Cortex of kidney (tissue), 1 donor: ENCODE results near the gene H2AZ2.
"Not testable (repeated sequence)": the region's sequence is repeated elsewhere in the genome, so short reads cannot be mapped to it uniquely, and the experiment has no call there.

Experiments
- DNase-seq: peaks from one replicate; lab custom pipeline; 2025; lab: John Stamatoyannopoulos, UW

H2AZ2 gene

DNA sequence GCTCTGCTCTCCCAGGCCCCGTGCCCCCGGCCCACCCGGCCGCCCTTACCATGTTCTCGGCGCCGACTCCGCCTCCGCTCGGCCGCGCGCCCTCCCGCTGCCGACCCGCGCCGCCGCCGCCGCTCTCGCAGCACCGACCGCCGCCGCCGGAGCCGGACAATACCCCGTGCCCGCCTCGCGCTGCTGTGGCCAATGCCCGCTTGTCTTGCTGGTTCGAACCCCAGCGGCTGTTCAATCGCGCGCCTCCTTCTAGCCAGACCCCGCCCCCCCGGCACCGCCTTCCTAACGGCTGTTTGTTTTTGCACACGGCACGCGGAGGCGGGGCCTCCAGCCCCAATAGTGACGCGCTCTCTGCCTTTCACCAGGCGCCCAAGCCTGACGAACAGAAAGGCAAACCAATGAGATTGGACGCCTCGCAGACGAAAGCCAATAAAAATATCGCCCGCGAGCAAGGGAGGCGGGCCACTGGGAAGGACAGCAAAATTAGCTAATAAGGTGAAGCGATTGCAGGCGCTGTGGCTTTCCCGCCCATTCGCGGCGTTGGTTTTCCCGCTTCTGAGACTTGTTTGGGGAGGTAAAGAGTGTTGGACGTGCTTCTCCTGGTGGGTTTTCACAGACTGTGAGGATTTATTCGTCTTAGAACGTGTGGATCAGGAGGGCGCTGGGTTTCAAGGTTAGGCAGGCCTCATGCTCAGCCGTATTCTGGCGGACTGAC, at the start of gene H2AZ2:
Gene H2AZ2 (minus strand): TSS at position 168 of the 715 bp plus-strand sequence. CDS start 116 bp downstream, at position 52.
- peak; percentile 75 for DNase-seq

DNA sequence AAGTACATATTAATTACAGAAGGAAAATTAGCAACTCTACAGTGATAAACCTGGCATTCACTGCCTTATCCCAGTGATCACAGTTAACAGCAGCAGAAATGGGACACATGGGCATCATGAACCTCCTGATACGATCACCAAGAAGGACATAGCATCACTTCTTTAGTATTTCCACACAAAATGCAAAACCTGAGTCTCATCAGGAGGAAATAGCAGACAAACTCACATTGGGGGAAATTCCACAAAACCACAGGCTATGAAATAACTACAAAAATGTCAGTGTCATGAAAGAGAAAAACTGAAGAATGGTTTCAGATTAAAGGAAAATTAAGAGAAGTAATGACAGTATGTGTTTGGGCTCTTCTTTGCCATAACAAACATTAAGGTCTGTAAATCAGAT, 49.4 kb upstream of the H2AZ2 start:
- no peak for DNase-seq

DNA sequence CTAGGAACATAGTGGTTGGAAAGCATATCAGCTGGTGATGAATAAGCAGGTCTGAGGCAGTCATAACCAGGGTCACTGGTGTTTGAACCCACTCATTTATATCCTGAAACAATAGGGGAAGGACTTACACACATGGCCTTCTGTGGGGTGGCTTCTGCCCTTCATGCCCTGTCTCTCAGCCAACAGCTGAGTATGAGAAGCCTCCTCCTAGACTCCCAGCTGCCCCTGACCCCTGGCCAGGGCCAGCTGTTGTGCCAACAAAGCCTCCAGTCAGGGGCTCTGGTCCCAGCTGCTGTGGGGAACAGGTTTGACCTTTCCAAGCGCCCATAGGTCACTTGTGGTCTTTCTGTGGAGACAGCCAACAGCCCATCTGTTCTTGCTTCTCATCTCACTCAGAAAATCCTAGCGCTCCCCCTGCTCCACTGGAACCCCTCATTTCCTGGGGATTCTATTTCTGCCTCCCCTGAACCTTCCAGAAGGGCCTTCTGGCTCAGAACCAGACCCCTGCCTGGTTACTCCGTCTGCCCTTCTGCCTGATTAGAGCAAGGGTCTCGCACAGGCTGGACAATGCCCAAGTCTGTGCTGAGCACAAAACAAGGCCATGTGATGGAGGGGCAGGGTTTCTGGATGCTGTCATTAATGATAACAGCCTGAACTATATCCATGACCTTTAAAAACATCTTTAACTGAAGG, 47.1 kb upstream of the H2AZ2 start:
- no peak for DNase-seq

DNA sequence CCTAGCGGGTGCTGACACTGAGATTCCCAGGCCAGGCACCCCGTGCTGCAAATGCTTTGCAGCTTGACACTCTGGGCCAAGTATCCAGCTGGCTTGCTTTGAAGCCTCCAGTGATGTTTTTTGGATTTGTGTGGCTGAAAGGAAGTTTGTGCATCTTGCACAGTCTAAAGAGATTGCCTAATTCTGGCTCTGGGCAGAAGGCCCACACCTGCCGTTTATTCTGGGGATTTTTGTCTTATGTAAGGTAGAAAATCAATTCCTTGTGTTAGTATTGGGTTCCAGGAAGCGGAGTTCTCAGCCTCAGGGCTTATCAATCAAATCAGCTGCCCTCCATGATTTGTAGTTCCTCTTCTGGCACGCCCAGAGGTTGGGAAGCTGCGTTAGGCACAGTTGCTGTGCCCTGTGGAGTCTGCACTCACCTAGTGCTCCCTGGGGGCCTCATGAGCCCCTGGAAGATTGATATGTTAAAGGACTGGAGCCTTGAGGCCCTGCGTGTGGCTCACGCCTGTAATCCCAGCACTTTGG, 45.9 kb upstream of the H2AZ2 start:
- no peak for DNase-seq

DNA sequence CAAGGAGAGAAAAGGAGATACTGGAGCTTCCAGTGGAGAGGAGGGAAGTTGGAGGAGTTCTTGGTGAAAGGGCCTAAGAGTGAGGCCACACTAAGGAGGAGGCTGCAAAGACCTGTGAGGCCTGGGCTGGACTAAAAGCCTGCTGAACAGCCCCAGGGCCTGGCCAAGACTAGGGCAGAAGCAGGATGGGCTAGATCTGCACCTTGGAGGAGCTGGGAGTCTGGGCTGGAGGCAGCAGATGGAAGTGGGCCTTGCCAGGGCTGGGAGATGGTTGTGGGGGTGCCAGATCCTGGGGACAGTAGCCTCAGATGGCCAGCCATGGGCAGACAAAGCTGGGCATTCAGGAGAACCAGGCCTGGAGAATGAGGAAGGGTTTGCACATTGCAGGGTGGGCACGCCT, 43.9 kb upstream of the H2AZ2 start:
- no peak for DNase-seq

DNA sequence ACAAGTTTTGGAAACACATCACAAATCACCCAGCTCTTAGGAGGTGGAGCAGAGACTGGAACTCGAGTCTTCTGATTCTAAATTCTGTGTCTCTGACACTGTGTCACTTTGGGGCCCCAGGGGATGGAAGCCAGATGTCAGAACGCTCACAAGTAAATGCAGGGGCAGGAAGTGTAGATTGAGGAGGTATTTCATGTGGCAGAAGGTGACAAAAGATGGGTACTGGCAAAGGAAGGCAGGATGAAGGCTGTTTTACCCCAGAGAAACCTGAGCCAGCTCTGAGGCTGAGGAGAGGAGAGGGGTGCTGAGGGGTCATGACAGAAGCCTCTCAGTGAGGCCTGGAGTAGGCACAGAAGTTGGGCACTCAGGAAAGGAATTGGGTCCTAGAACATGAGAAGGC, 43.5 kb upstream of the H2AZ2 start:
- no peak for DNase-seq

DNA sequence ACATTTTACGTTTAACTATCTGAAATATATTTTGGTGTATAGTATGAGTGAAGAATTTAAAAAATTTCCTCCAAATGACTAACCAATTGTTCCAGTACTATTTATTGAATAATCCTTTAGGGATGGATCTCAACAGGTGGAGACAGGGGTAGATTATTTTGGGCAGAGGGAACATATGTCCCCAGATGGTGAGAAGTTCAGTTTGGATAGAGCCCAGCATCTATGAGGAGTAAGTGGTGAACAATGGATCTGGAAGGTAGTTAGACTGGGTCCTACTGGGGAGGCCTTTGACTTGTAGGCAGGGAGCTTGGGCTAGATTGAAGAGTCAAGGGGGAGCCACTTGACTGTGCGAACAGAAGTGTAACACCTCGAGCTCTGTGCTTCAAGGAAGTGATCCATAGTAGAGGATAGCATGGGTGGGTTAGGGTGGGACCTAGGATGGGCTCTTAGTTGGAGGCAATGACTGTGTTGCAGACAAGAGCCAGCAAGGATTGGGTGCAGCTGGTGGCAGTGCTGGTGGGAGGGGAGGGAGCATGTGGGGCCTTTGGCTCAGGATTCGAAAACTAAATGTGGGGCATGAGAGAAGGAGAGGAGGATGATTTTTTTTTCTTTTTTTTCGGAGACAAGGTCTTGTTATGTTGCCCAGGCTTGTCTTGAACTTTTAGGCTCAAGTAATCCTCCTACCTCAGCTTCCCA, 41.3 kb upstream of the H2AZ2 start:
- DNase-seq = no peak

DNA sequence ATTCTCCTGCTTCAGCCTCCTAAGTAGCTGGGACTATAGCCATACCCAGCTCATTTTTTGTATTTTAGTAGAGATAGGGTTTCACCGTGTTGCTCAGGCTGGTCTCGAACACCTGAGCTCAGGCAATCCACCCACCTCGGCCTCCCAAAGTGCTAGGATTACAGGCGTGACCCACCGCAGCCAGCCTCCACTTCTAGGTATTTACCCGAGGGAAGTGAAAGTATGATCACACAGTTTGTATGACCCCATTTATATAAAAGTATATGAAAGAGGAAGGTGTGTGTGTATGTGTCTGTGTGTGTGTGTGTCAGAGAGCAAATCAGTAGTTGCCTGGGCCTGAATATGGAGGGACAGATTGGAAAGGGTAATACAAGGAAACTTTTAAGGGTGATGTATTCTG, 39.4 kb upstream of the H2AZ2 start:
- no peak for DNase-seq

DNA sequence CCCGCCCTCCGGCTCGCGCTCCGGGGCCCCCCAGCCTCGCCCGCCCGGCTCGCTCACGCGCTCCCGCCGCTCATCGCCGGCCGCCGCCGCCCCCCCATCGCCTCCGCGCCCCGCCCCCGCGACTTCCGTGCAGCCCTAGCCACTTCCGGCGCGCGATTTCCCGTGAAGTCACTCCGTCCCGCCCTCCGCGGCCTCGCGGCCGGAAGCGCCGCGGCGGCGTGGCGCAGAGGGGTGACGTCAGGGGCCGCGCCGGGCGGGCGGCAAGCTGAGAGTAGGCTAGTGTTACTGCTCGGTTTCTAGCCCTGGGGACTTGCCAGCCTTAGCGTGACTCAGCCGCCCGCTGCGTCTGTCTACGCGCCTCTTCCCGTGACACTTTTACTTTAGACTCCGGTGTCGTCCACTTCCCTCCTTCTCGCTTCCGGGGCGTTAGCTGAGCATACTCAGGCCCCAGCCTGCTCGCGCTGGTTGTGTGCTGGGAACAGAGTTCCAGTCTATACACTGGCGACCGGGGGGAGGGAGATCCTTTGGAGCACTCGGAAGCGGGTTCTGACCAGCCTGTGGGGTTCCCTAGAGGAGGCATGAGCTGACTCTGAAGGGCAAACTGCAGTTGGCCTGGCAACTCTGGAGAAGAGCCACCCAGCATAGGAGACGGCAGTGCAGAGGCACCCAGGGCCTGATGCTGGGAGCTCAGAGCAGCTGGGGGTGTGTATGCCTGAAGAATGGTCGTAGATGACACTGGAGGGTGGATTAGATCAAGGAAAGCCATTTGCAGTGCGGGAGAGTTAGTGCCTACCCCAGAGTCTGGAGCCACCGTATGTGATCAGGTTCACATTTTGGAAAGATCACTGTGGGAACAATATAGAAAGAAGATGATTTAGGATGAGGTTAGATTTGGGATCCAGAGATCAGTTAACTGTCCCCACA, 37.8 kb upstream of the H2AZ2 start, which contains the start of gene PURB:
Gene PURB (minus strand): TSS at position 137 of the 924 bp plus-strand sequence. CDS start 182 bp downstream, outside the sequence.
- DNase-seq = peak; percentile 54

DNA sequence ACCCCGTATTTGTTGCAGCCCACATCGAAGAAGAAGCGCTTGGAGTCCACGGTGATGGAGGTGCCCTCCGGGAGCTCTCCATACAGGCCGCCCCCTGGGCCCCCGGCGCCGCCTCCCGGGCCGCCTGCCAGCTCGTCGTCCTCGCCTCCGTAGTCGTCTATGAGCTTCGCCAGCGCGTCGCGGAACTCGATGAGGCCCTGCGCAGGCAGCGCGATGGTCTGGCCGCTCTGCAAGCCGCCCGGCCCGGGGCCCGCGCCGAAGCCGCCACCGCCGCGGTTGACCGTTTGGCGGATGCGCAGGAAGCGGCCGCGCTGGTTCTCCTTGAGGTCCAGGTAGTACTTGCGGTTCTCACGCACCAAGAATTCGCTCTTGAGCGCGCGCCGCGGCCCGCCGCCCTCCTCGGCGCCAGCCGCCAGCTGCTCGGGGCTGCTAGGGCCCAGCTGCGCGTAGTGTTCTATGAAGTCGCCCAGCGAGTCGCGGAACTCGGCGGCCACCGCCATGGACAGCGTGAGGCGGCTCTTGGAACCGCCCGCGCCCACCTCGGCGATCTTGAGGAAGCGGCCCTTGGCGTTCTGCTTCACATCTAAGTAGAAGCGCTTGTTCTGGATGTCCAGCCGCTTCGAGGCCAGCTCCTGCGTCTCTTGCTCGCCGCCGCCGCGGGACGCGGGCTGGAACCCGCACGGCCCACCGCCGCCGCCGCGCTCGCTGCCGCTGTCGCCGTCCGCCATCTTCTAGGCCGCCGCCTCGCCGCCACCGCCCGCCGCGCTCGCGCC, 36.9 kb upstream of the H2AZ2 start:
- no peak for DNase-seq

DNA sequence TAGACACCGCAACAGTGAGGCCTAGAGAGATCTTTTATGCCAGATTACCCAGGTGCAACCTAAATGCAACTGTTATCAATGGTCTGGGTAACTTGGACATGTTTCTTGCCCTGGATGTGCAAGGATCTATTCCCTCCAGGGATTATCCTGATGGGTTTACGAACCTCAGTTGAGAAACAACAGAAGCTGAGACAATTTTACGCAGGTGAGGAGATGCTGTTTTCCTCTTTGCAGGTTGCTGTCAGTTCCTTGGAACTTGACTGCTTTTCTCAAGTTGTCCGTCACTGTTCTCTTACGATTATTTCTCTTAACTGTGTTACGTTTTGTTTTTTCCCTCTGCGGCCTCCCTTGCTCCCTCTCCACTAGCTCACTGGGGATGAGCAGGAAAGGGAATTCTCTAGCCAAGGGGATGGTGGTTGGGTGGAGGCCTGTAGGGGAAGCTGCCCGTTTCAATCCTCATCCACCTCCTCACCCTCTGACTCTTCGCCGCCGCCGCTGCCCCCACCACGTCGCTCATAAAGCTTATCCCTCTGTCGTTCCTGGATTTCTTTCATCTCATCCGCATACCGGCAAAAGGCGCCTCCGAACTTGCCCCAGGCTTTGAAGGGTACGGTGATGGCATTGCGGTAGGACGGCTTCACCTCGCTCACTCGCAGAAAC, 36.2 kb upstream of the H2AZ2 start:
- DNase-seq = no peak

DNA sequence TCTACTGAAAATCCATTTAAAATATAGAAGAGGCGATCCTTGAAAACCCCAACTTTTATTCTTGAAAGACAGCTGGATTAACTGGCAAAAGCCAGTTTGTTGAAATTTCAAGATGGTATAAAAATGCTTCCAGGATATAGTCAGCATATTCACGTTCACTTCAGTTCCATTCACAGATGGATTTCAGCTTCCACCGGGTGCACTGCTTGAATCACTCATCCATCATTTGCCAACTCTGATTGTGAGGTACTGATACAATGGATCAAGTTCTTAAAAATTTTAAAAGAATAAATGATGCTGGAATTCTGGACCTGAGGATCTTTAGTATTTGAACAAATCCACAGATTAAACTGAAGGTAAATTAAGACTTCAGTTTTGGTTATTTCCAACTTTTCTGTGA, 35.0 kb upstream of the H2AZ2 start:
- no peak for DNase-seq

DNA sequence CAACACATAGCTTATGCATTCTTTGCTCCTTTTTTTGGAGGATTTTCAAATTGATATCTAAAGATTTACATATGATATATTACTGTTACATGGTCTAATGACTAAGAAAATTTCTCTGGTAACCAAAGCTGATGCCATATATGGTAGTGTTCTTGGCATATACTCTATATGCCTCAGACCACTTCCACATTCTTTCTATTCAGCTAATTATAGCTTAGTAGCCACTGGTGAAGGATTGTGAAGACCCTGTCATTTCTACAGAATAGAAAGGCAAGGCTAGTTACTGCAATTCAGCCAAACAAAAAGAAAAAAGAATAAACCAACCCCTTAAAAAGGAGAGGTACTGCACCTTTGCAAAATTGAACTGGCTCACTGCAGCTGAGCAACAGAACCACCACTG, 33.7 kb upstream of the H2AZ2 start:
- no peak for DNase-seq

DNA sequence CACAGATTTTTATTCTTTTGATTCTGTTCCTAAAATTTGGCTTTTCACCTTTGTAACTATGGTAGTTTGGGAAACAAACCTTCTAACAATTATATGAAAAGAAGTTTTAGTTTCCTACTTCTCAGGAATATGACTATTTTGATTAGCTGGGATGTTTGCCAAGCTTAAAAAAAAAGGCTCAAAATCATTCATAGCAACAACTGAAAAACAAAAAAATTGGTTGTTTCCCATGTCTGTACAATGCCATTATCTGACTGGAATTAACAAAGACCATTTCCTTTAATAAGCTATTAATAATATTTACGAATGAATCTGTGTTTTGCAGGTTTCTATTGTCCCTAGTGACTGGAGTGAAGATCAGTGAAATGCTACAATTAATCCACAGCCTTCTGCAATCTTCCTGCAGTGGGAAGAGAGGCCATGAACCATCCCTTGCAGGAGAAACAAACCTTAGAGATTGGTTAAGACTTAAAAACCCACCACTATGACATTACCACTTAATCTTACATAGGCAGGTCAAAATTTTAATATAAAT, 33.2 kb upstream of the H2AZ2 start:
- DNase-seq = no peak

DNA sequence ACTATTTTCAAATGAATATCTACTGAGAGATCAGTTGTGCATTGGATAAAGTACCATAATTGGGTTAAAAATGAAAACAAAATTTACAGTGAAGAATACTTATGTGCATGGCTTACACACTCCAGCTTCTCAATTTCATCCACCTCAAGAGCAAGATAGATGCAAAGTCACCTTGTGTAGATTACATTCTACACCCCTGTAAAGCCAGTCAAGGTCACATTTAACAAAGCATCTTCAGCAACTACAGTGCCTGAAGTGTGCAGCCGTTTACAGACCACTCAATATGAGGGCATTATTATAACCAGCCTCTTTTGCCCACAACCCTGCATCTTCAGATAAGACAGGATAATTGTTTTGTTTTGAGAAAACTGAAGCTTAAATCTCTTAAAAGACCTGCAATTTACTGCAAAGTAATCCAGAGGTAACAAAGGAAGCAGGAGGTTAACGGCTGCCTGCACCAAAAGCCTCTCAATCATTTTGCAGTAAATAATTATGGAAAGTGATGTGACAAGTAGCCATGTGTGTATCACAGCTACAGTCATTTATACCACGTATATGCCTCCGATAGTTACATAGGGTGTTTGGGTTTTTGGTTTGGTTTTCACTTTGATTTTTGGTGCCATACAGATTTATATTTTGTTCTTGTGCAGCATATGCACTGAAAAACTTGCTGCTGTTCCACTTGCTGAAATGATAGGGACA, 32.6 kb upstream of the H2AZ2 start:
- no peak for DNase-seq

DNA sequence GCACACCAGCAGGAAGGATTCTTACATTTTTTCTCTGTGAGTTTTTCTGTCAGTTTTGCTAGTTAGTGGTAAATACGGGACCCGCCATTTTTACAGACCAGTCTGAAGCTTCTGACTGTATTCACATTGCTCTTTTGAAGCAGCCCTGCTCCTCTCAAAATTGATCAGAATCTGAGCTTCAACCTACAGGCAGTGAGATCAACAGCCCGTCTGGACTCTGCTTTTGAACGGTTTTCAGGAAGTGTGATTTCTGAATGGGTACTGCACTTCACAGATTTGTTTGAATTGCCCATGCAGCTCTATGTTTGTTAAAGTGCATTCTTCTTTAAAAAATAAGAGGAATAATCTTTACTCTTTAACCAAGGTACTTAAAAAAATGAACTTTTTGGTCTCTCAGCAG, 28.5 kb upstream of the H2AZ2 start:
- no peak for DNase-seq

DNA sequence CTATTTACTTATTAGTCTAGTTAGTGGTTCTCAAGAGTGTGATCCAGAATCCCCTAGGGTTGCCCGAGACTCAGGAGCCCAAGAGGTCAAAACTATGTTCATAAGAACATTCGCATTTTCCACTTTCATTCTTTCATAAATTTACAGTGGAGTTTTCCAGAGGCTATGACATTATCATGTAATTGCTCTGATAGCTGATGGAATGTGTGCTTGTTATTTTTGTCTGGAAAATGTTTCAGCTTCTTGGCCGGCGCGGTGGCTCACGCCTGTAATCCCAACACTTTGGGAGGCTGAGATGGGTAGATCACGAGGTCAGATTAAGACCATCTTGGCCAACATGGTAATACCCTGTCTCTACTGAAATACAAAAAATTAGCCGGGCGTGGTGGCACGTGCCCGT, 27.4 kb upstream of the H2AZ2 start:
- no peak for DNase-seq

DNA sequence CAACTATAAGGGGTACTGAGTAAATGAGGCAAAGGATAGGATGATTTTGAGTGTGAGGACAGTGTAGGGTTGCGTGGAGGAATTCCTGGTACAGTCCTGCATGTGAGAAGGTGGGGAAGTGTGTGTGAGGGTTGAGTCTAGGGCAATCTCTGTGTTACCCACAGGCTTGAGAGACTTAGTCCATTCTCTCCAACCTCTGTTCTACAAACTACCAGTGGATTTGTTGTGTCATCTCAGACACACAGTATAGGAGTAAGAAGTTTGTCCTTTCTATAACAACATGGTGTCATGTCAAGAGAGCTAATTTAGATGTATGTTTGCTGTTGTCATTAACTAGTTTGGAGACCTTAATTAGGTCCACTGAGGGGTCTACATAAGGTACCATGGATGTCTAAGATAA, 24.9 kb upstream of the H2AZ2 start:
- no peak for DNase-seq

DNA sequence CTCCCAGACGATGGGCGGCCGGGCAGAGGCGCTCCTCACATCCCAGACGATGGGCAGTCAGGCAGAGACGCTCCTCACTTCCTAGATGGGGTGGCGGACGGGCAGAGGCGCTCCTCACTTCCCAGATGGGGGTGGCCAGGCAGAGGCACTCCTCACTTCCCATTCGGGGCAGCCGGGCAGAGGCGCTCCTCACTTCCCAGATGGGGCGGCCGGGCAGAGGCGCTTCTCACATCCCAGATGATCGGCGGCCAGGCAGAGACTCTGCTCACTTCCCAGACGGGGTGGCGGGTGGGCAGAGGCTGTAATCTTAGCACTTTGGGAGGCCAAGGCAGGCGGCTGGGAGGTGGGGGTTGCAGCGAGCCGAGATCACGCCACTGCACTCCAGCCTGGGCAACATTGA, 24.0 kb upstream of the H2AZ2 start:
- DNase-seq = not testable (repeated sequence)
